Stimulated activated naive CD8-positive, alpha-beta T cell treated with anti-CD3 and anti-CD28 coated beads, Interleukin-15, amount 100 ng/mL, for 72 hours (primary cell): ENCODE data around the gene KCNJ5.

Experiments used
- ATAC-seq: fragments of 150-1000 bp; cut with Tn5 transposase; 2 replicates; pipeline ENCODE4 v1.10.0; 2021; ENCODE audit warnings: mild to moderate bottlenecking, moderate library complexity
- DNase-seq, 2 donors: peaks; one replicate each; pipeline ENCODE4 v3.0.0; 2021 to 2022
- H3K27ac Mint-ChIP-seq, 2 donors: one replicate each; pipeline ENCODE4 v1.8.0; 2022; ENCODE audit warnings: mild to moderate bottlenecking in 2 of 2, mixed read lengths in 2 of 2, moderate library complexity in 2 of 2
- H3K27me3 Mint-ChIP-seq: one replicate; pipeline ENCODE4 v1.8.0; 2022; ENCODE audit warnings: mixed read lengths
- H3K4me1 Mint-ChIP-seq: one replicate; pipeline ENCODE4 v1.8.0; 2022; ENCODE audit warnings: mild to moderate bottlenecking, mixed read lengths
- H3K4me3 Mint-ChIP-seq, 2 donors: one replicate each; pipeline ENCODE4 v1.8.0; 2022; ENCODE audit warnings: mild to moderate bottlenecking in 2 of 2, mixed read lengths in 2 of 2, moderate library complexity in 1 of 2
- H3K9me3 Mint-ChIP-seq, 2 donors: one replicate each; pipeline ENCODE4 v1.8.0; 2022; ENCODE audit warnings: mixed read lengths in 2 of 2

The KCNJ5 gene

GRCh38 chr11:128940603-128941002, 49.4 kb downstream of the KCNJ5 start:
- peaks cover 14% of the 10 kb centered on the region for H3K27me3 Mint-ChIP-seq
- no peaks in the 10 kb centered on the region for H3K9me3 Mint-ChIP-seq
- ATAC-seq (no peak), DNase-seq (no peak)
- H3K4me1 Mint-ChIP-seq, result no peaks in the 10 kb centered on the region
- no peak overlapping the region for H3K4me3 Mint-ChIP-seq
- no peak overlapping the region for H3K27ac Mint-ChIP-seq

GRCh38 chr11:128941110-128941509, 50.0 kb downstream of the KCNJ5 start:
- H3K27ac Mint-ChIP-seq, result no peak overlapping the region
- no peaks in the 10 kb centered on the region for H3K9me3 Mint-ChIP-seq
- no peak for ATAC-seq
- DNase-seq, result no peak
- H3K4me3 Mint-ChIP-seq, result no peak overlapping the region
- H3K4me1 Mint-ChIP-seq, result no peaks in the 10 kb centered on the region
- H3K27me3 Mint-ChIP-seq, result peaks cover 17% of the 10 kb centered on the region

- peaks cover 17% of the 10 kb centered on the region for H3K27me3 Mint-ChIP-seq
- no peaks in the 10 kb centered on the region for H3K9me3 Mint-ChIP-seq
- no peak for DNase-seq
- peak overlapping the region in 1 of 2 donors; percentile 59 for H3K27ac Mint-ChIP-seq
- no peaks in the 10 kb centered on the region for H3K4me1 Mint-ChIP-seq
- no peak for ATAC-seq
- no peak overlapping the region for H3K4me3 Mint-ChIP-seq
These were observed 50.6 kb downstream of the KCNJ5 start for GRCh38 chr11:128941573-128942271.

DNA sequence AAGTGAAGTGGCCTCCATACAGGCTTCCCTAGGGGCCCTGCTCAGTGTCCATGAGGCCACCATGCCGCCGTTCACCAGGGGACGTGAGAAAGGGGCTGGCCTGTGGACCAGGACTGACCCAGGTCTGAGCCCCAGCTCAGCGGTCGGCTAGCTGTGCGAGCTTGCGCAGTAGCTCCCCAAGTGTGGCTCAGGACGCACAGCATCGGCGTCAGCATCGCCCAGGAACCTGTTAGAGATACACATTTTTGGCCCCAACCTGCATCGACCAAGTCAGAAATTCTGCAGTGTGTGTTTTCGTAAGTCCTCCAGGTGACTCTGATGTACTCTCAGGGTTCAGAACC, 51.1 kb downstream of the KCNJ5 start:
- no peak for ATAC-seq
- H3K4me1 Mint-ChIP-seq, result no peaks in the 10 kb centered on the region
- no peaks in the 10 kb centered on the region for H3K9me3 Mint-ChIP-seq
- peak overlapping the region in 1 of 2 donors; percentile 59 for H3K27ac Mint-ChIP-seq
- H3K27me3 Mint-ChIP-seq, result peaks cover 17% of the 10 kb centered on the region
- no peak for DNase-seq
- H3K4me3 Mint-ChIP-seq, result no peak overlapping the region

DNA sequence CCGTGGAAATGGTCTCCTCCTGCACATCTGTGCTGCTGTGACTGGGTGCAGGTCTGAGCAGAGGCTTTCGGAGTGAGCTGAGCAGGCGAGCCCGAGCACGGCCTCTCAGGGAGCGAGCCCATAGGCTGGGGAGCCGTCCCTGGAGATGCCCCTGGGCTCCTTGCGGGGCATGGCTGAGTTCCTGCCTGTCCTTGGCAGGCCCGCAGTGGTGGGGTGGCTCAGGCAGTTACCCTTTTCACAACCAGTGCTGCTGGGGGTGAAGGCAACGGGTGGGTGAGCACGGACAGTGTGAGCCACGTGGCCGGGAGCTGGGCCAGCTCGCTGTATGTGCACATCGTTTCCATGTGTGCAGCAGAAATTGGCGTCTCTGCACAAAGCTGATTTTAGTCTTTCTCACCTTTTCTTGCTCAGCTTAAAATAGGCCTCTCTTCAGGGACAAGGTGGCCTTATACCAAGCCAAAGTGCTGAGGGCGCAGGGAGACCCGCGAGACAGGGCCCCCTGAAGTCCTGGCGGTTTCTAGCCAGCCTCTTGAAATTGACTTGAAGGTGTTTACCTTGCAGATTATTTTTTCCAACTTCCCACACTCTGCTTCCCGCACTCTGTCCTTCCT, 51.8 kb downstream of the KCNJ5 start, which contains the start of gene TP53AIP1:
Gene TP53AIP1 (minus strand): TSS at position 55 of the 611 bp plus-strand sequence. CDS start 5,053 bp downstream, outside the sequence.
- H3K4me3 Mint-ChIP-seq, result no peak within 1 kb of the TSS
- peaks cover 17% of the 10 kb centered on the region for H3K27me3 Mint-ChIP-seq
- no peak for ATAC-seq
- peak within 1 kb of the TSS in 1 of 2 donors; percentile 59 for H3K27ac Mint-ChIP-seq
- DNase-seq, result no peak
- no peaks in the 10 kb centered on the region for H3K9me3 Mint-ChIP-seq
- no peaks in the 10 kb centered on the region for H3K4me1 Mint-ChIP-seq

GRCh38 chr11:128943428-128943976, 52.3 kb downstream of the KCNJ5 start:
- no peaks in the 10 kb centered on the region for H3K9me3 Mint-ChIP-seq

GRCh38 chr11:128946648-128947047, 55.5 kb downstream of the KCNJ5 start:
- peaks cover 17% of the 10 kb centered on the region for H3K27me3 Mint-ChIP-seq
- DNase-seq (no peak), ATAC-seq (no peak)
- no peaks in the 10 kb centered on the region for H3K4me1 Mint-ChIP-seq
- no peaks in the 10 kb centered on the region for H3K9me3 Mint-ChIP-seq
- no peak overlapping the region for H3K27ac Mint-ChIP-seq
- no peak overlapping the region for H3K4me3 Mint-ChIP-seq

More at GRCh38 chr11:128943428-128943976, 52.3 kb downstream of the KCNJ5 start:
- peaks cover 17% of the 10 kb centered on the region for H3K27me3 Mint-ChIP-seq
- no peak for ATAC-seq
- DNase-seq, result no peak
- no peak overlapping the region for H3K4me3 Mint-ChIP-seq
- no peaks in the 10 kb centered on the region for H3K4me1 Mint-ChIP-seq
- peak overlapping the region in 1 of 2 donors; percentile 4 for H3K27ac Mint-ChIP-seq

GRCh38 chr11:128947773-128948172, 56.6 kb downstream of the KCNJ5 start:
- ATAC-seq (no peak), DNase-seq (no peak)
- no peak overlapping the region for H3K4me3 Mint-ChIP-seq
- H3K9me3 Mint-ChIP-seq, result no peaks in the 10 kb centered on the region
- H3K27me3 Mint-ChIP-seq, result peaks cover 20% of the 10 kb centered on the region
- no peaks in the 10 kb centered on the region for H3K4me1 Mint-ChIP-seq
- H3K27ac Mint-ChIP-seq, result no peak overlapping the region

DNA sequence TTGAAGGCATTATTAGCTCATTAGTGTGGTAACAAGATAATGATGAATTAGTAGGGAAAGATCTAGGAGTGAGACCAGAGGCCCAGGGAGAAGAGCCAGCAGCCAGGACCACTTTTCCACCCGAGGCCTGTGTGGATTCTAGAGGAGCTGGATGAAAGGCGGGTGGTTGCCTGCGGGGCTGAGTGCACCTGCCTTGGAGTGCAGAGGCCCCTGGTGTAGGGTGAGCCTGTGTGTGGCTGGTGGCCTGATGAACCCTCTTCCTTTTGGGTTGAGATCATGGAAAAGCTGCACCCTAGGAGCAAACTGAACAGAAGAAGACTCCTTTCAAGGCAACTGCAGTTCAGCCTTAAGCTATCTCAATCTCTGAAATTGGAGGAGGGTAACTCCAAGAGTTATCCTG, 57.4 kb downstream of the KCNJ5 start:
- H3K4me1 Mint-ChIP-seq, result no peaks in the 10 kb centered on the region
- no peak for ATAC-seq
- no peak overlapping the region for H3K4me3 Mint-ChIP-seq
- no peak for DNase-seq
- H3K27me3 Mint-ChIP-seq, result peaks cover 28% of the 10 kb centered on the region
- no peaks in the 10 kb centered on the region for H3K9me3 Mint-ChIP-seq
- no peak overlapping the region for H3K27ac Mint-ChIP-seq

GRCh38 chr11:128949791-128950454, 58.8 kb downstream of the KCNJ5 start:
- ATAC-seq, result no peak
- DNase-seq, result no peak
- H3K9me3 Mint-ChIP-seq, result no peaks in the 10 kb centered on the region
- H3K4me1 Mint-ChIP-seq, result no peaks in the 10 kb centered on the region
- peaks cover 26% of the 10 kb centered on the region for H3K27me3 Mint-ChIP-seq
- no peak overlapping the region for H3K4me3 Mint-ChIP-seq
- peak overlapping the region in 1 of 2 donors; percentile 65 for H3K27ac Mint-ChIP-seq

- H3K27me3 Mint-ChIP-seq, result peaks cover 27% of the 10 kb centered on the region
- no peak overlapping the region for H3K4me3 Mint-ChIP-seq
- no peaks in the 10 kb centered on the region for H3K9me3 Mint-ChIP-seq
- ATAC-seq, result no peak
- no peaks in the 10 kb centered on the region for H3K4me1 Mint-ChIP-seq
- DNase-seq, result no peak
- no peak overlapping the region for H3K27ac Mint-ChIP-seq
These were observed 62.0 kb downstream of the KCNJ5 start for GRCh38 chr11:128953151-128953550.

- no peak overlapping the region for H3K27ac Mint-ChIP-seq
- no peak for ATAC-seq
- H3K4me3 Mint-ChIP-seq, result no peak overlapping the region
- no peak for DNase-seq
- no peaks in the 10 kb centered on the region for H3K9me3 Mint-ChIP-seq
- no peaks in the 10 kb centered on the region for H3K4me1 Mint-ChIP-seq
- H3K27me3 Mint-ChIP-seq, result peaks cover 27% of the 10 kb centered on the region
These were observed 64.5 kb downstream of the KCNJ5 start for GRCh38 chr11:128955636-128956035.

- DNase-seq, result peak in 1 of 2 donors; percentile 20
- H3K9me3 Mint-ChIP-seq, result no peaks in the 10 kb centered on the region
- peak overlapping the region in 1 of 2 donors; percentile 6 for H3K27ac Mint-ChIP-seq
- ATAC-seq, result no peak
- peaks cover 27% of the 10 kb centered on the region for H3K27me3 Mint-ChIP-seq
- no peak overlapping the region for H3K4me3 Mint-ChIP-seq
- H3K4me1 Mint-ChIP-seq, result no peaks in the 10 kb centered on the region
These were observed 65.4 kb downstream of the KCNJ5 start for GRCh38 chr11:128956401-128957201.

GRCh38 chr11:128957202-128957482, 66.0 kb downstream of the KCNJ5 start:
- no peak for DNase-seq
- Mint-ChIP-seq H3K4me1 (no peaks in the 10 kb centered on the region), H3K27ac (no peak overlapping the region), H3K4me3 (no peak overlapping the region), H3K27me3 (peaks cover 27% of the 10 kb centered on the region), H3K9me3 (no peaks in the 10 kb centered on the region)
- no peak for ATAC-seq

GRCh38 chr11:128961645-128962044, 70.5 kb downstream of the KCNJ5 start:
- Mint-ChIP-seq H3K4me1 (peaks cover 30% of the 10 kb centered on the region), H3K4me3 (no peak overlapping the region), H3K27me3 (peaks cover 8% of the 10 kb centered on the region), H3K9me3 (no peaks in the 10 kb centered on the region), H3K27ac (no peak overlapping the region)
- DNase-seq (no peak), ATAC-seq (no peak)
